HepG2 (cell line): ENCODE data around the gene SPRED2. TPM values are rescaled to one million over a fixed set of nuclear protein-coding genes. Genes with fewer than 3 reads are reported as not detected.

Source experiments
- ADNP ChIP-seq: sonication (generic); formaldehyde crosslinking; IDR thresholded peaks from 2 replicates; pipeline ENCODE4 v1.4.0; 2020; ENCODE audit warnings: missing genetic modification reagents
- ARNTL ChIP-seq: sonication (generic); formaldehyde crosslinking; IDR thresholded peaks from 2 replicates; pipeline ENCODE4 v1.4.0; 2020; ENCODE audit warnings: mild to moderate bottlenecking, missing genetic modification reagents
- FOXK2 ChIP-seq: fragments of 450-650 bp; IDR thresholded peaks from 2 replicates; pipeline ENCODE4 v1.6.1; 2016
- HDAC2 ChIP-seq: sonication (generic); formaldehyde crosslinking; IDR thresholded peaks from 2 replicates; pipeline ENCODE4 v1.4.0; 2020; ENCODE audit warnings: missing genetic modification reagents
- KLF9 ChIP-seq: IDR thresholded peaks from 2 replicates; pipeline ENCODE4 v1.6.1; 2016; ENCODE audit warnings: low read depth
- SCMH1 ChIP-seq: sonication (generic); formaldehyde crosslinking; IDR thresholded peaks from 2 replicates; pipeline ENCODE4 v1.9.0; 2021; ENCODE audit warnings: missing genetic modification reagents, mild to moderate bottlenecking, borderline replicate concordance
- ZBTB7A ChIP-seq: sonication (generic); formaldehyde crosslinking; IDR thresholded peaks from 2 replicates; pipeline ENCODE4 v1.8.0; 2022; ENCODE audit warnings: mild to moderate bottlenecking, missing genetic modification reagents
- polyA plus RNA-seq, 8 experiments: library from polyadenylated mRNA; depleted of rRNA in 3 of 8; stranded (reverse) in 7 of 8; unstranded in 1 of 8; fragments of >200 nt; fragmentation: Illumina TruSeq in 4 of 8; extraction: Trizol in 4 of 8; gene quantifications; 2 replicates each; pipeline versions ENCODE4 v1.2.1 to v1.2.3, GENCODE V29; 2011 to 2016; ENCODE audit warnings: low read depth in 4 of 8, missing spikeins in 1 of 8, mixed read lengths in 1 of 8; ENCODE audit not compliant: insufficient read depth in 1 of 8
- total RNA-seq, 5 experiments: library from RNA; depleted of rRNA; stranded (reverse); fragments of >200 nt; fragmentation: Illumina TruSeq; extraction: Trizol; gene quantifications; 2 replicates each; pipeline ENCODE4 v1.2.3, GENCODE V29; 2016; ENCODE audit warnings: low read depth in 1 of 5
- TF ChIP-seq, protein P1 (sequence below): sonication (generic); formaldehyde crosslinking; IDR thresholded peaks from 2 replicates; pipeline ENCODE4 v1.4.0; 2020; ENCODE audit warnings: missing genetic modification reagents, mild to moderate bottlenecking, borderline replicate concordance
- TF ChIP-seq, protein P2 (sequence below): IDR thresholded peaks from 2 replicates; pipeline ENCODE4 v1.6.1; 2016; ENCODE audit warnings: low read depth
- TF ChIP-seq, protein P3 (sequence below): sonication (generic); formaldehyde crosslinking; IDR thresholded peaks from 2 replicates; pipeline ENCODE4 v1.8.1; 2023; ENCODE audit warnings: mild to moderate bottlenecking, moderate library complexity, missing genetic modification reagents
- TF ChIP-seq, protein P4 (sequence below): sonication (generic); formaldehyde crosslinking; IDR thresholded peaks from 2 replicates; pipeline ENCODE4 v1.5.1; 2020; ENCODE audit warnings: mild to moderate bottlenecking, missing genetic modification reagents, moderate library complexity
- TF ChIP-seq, protein P5 (sequence below): sonication (generic); formaldehyde crosslinking; IDR thresholded peaks from 2 replicates; pipeline ENCODE4 v1.4.0; 2020; ENCODE audit warnings: missing genetic modification reagents, borderline replicate concordance
- TF ChIP-seq, protein P6 (sequence below): sonication (generic); formaldehyde crosslinking; IDR thresholded peaks from 2 replicates; pipeline ENCODE4 v1.4.0; 2020; ENCODE audit warnings: mild to moderate bottlenecking, missing genetic modification reagents, borderline replicate concordance
- TF ChIP-seq, protein P7 (sequence below): sonication (generic); formaldehyde crosslinking; IDR thresholded peaks from 2 replicates; pipeline ENCODE4 v1.4.0; 2020; ENCODE audit warnings: missing genetic modification reagents, borderline replicate concordance

SPRED2 gene
- total and polyA plus RNA-seq, 2 of the 13 experiments (the other 11 are each of a cell fraction or from before 2014, with no cell fraction given): 13.0 to 37.0 TPM

DNA sequence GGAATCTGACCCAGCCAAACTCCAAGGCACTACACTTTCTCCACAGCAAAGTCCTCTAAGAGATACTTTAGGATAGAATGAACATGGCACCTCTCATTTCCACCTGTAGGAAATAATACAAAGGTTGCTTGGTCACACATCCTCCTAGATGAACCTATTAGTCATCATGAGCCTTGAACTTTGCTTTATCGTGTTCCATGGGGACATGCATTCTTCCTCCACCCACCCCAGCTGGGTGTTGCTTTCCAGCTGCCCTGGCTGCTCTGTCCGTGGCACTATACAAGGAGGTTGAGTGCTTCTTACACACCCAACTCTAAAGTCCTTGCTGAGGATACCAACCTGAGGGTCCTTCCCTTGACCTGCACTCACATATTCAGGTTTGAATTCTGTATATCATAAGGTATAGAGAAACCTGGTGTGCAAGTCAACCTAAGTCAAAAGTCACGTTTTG, 52.7 kb downstream of the SPRED2 start (continued):
- TF ChIP-seq, protein P1, sequence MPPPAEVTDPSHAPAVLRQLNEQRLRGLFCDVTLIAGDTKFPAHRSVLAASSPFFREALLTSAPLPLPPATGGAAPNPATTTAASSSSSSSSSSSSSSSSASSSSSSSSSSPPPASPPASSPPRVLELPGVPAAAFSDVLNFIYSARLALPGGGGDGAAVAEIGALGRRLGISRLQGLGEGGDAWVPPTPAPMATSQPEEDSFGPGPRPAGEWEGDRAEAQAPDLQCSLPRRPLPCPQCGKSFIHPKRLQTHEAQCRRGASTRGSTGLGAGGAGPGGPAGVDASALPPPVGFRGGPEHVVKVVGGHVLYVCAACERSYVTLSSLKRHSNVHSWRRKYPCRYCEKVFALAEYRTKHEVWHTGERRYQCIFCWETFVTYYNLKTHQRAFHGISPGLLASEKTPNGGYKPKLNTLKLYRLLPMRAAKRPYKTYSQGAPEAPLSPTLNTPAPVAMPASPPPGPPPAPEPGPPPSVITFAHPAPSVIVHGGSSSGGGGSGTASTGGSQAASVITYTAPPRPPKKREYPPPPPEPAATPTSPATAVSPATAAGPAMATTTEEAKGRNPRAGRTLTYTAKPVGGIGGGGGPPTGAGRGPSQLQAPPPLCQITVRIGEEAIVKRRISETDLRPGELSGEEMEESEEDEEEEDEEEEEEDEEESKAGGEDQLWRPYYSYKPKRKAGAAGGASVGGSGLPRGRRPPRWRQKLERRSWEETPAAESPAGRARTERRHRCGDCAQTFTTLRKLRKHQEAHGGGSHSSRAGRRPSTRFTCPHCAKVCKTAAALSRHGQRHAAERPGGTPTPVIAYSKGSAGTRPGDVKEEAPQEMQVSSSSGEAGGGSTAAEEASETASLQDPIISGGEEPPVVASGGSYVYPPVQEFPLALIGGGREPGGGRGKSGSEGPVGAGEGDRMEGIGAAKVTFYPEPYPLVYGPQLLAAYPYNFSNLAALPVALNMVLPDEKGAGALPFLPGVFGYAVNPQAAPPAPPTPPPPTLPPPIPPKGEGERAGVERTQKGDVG: peak; percentile 44; the same call in 1 of the 2 replicates
- peak; percentile 79 for TF ChIP-seq HDAC2 (CRISPR knock-in tag)
- TF ChIP-seq ADNP (CRISPR knock-in tag): no peak
- TF ChIP-seq ARNTL: no peak
- TF ChIP-seq KLF9 (CRISPR knock-in tag): no peak
- no peak for TF ChIP-seq ZBTB7A
- TF ChIP-seq, protein P2, sequence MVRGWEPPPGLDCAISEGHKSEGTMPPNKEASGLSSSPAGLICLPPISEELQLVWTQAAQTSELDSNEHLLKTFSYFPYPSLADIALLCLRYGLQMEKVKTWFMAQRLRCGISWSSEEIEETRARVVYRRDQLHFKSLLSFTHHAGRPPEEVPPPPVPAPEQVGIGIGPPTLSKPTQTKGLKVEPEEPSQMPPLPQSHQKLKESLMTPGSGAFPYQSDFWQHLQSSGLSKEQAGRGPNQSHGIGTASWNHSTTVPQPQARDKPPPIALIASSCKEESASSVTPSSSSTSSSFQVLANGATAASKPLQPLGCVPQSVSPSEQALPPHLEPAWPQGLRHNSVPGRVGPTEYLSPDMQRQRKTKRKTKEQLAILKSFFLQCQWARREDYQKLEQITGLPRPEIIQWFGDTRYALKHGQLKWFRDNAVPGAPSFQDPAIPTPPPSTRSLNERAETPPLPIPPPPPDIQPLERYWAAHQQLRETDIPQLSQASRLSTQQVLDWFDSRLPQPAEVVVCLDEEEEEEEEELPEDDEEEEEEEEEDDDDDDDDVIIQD (CRISPR knock-in tag): peak; percentile 99
- TF ChIP-seq, protein P3, sequence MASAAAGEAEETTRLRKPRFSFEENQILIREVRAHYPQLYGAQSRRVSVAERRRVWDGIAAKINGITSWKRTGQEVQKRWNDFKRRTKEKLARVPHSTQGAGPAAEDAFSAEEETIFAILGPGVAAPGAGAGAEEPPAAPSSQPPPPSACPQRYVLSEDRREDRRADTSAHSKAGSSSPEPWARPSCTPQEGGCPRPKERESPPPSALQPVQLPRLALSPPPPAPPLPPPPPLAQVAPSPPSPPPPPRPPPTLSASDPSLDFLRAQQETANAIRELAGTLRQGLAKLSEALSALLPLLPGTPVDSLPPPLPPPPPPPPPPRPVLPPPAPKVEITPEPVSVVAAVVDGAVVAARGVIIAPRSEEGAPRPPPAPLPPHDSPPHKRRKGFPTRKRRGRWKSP: no peak
- TF ChIP-seq, protein P4, sequence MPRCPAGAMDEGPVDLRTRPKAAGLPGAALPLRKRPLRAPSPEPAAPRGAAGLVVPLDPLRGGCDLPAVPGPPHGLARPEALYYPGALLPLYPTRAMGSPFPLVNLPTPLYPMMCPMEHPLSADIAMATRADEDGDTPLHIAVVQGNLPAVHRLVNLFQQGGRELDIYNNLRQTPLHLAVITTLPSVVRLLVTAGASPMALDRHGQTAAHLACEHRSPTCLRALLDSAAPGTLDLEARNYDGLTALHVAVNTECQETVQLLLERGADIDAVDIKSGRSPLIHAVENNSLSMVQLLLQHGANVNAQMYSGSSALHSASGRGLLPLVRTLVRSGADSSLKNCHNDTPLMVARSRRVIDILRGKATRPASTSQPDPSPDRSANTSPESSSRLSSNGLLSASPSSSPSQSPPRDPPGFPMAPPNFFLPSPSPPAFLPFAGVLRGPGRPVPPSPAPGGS (CRISPR knock-in tag): no peak
- TF ChIP-seq FOXK2: no peak
- TF ChIP-seq, protein P5, sequence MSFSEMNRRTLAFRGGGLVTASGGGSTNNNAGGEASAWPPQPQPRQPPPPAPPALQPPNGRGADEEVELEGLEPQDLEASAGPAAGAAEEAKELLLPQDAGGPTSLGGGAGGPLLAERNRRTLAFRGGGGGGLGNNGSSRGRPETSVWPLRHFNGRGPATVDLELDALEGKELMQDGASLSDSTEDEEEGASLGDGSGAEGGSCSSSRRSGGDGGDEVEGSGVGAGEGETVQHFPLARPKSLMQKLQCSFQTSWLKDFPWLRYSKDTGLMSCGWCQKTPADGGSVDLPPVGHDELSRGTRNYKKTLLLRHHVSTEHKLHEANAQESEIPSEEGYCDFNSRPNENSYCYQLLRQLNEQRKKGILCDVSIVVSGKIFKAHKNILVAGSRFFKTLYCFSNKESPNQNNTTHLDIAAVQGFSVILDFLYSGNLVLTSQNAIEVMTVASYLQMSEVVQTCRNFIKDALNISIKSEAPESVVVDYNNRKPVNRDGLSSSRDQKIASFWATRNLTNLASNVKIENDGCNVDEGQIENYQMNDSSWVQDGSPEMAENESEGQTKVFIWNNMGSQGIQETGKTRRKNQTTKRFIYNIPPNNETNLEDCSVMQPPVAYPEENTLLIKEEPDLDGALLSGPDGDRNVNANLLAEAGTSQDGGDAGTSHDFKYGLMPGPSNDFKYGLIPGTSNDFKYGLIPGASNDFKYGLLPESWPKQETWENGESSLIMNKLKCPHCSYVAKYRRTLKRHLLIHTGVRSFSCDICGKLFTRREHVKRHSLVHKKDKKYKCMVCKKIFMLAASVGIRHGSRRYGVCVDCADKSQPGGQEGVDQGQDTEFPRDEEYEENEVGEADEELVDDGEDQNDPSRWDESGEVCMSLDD (CRISPR knock-in tag): no peak
- TF ChIP-seq, protein P6, sequence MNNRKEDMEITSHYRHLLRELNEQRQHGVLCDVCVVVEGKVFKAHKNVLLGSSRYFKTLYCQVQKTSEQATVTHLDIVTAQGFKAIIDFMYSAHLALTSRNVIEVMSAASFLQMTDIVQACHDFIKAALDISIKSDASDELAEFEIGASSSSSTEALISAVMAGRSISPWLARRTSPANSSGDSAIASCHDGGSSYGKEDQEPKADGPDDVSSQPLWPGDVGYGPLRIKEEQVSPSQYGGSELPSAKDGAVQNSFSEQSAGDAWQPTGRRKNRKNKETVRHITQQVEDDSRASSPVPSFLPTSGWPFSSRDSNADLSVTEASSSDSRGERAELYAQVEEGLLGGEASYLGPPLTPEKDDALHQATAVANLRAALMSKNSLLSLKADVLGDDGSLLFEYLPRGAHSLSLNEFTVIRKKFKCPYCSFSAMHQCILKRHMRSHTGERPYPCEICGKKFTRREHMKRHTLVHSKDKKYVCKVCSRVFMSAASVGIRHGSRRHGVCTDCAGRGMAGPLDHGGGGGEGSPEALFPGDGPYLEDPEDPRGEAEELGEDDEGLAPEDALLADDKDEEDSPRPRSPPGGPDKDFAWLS: no peak
- TF ChIP-seq, protein P7, sequence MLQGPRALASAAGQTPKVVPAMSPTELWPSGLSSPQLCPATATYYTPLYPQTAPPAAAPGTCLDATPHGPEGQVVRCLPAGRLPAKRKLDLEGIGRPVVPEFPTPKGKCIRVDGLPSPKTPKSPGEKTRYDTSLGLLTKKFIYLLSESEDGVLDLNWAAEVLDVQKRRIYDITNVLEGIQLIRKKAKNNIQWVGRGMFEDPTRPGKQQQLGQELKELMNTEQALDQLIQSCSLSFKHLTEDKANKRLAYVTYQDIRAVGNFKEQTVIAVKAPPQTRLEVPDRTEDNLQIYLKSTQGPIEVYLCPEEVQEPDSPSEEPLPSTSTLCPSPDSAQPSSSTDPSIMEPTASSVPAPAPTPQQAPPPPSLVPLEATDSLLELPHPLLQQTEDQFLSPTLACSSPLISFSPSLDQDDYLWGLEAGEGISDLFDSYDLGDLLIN (CRISPR knock-in tag): no peak
- TF ChIP-seq SCMH1: no peak
